ENCODE data around the gene SLC13A3.

- TF ChIP-seq MAX (IDR thresholded peaks at IDR 0.05; ENCODE audit: low read depth, low read length) (no peak), CTCF (IDR thresholded peaks at IDR 0.05; ENCODE audit: low read depth, low read length) (no peak), POLR2A (IDR thresholded peaks at IDR 0.05; ENCODE audit: extremely low read depth, insufficient read length) (no peak), MYC (IDR thresholded peaks at IDR 0.05; ENCODE audit: low read depth, low read length) (no peak)
Observed at GRCh38 chr20:46691196-46691595, 39.9 kb upstream of the SLC13A3 start.

Measured in NB4 (cell line).